ENCODE data around the gene GLYATL3.

Gene GLYATL3

DNA sequence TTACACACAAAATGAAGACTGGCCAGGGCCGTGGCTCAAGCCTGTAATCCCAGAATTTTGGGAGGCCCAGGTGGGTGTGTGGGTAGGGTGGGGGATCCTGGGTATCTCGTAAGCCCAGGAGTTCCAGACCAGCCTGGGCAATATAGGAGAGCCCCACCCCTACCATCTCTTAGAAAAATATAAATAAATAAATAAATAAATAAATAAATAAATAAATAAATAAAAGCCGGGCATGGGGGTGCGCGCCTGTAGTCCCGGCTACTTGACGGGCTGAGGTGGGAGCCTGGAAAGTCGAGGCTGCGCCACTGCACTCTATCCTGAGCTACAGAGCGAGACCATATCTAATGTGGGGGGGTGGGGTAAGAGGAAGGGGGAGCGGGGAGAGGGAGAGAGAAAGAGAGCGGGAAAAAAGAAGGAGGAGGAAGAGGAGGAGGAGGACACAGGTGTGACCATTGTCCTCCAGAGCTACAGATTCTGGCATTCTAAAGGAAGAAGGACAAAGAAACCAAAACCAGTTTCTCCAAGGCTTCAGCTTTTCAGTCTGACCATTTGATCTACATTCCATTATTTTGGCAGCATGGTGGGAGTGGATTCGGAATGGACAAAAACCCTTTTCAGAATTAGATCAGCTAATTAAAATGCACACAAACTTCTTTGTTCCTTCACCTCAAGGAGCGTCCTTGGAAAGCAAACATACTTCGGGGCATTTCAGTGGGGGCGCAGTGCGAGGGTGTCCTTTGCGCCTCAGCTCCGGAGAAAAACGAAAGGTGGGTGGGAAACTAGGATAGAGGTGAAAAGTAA lies 50.2 kb downstream of the GLYATL3 start:
- no peak for DNase-seq

DNA sequence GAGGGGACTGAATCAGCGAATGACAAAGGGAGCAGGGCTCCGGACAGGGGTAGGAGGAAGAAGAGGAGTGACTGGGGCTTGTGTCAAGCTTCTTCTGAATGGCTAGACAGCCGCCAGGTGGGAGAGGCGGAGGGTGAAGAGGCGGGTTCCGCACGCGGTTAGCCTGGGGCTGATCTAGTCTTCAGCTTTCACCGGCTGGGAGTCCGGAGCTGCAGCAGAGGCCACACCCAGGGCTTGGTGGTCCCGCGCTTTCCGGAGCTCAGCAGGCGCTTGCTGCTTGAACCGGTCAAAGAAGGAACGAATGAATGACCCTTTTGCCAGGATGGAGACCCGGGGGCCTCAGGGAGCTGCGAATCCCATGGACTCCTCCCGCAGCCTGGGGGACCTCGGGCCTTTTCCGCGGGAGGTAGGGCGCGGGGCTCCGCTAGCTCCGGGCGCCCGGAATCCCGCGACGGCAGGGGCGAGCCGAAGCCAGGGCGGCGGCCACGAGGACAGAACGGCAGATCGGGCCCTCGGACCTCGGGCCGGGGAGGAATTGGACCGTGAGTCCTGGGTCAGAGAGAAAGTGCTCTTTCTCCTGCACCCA lies 50.9 kb downstream of the GLYATL3 start, which contains the start of gene C6orf141:
C6orf141 (plus strand) TSS at position 177 of the 586 bp plus-strand sequence; CDS start at position 302, 125 bp downstream.
- no peak for DNase-seq

DNA sequence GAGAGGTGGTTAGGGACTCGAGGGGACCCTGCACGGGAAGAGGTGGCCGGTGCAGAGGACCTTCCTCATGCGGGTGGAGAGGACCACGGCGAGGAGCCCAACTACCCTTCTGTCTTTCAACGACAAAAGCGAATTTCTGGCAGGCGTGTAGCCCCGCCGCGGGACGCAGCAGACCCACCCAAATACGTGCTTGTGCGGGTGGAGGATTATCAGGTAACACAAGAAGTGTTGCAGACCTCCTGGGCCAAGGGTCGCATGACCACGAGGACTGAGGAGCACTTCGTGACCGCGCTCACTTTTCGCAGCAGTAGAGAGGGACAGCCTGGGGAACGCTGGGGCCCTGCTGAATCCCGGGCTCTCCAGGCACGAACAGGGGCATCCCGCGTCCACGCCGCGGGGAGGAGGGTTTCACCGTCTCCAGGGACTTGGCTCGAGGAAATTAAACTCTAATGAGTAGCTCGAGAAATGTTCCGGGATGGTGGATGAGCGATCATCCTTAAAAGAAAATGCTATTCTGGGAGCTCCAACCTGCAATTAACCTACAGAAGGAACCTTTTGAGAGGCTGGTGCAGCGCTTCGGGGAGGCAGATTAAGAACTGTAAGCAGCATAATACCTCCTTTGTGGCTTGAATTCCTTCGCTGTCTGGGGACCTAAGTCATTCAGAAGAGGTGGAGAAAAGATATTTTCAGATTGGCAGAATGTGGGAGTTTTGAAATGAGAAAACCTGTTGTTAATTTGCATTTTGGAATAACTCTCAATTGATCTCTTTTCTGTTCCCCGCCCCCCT lies 51.5 kb downstream of the GLYATL3 start:
- DNase-seq = no peak

DNA sequence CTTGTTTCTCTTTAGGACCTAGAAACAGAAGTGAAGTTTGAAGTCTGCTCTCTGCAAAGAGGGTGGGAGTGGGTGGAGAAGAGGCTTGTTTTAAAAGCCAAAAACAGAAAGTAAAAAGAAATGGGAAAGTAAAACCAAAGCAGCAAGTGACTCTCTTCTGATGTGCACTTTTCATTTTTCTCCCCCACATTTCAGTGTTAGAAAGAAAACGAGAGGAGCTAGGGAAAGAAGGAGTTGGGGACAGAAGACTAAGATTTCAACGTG lies 52.1 kb downstream of the GLYATL3 start:
- DNase-seq = no peak

DNA sequence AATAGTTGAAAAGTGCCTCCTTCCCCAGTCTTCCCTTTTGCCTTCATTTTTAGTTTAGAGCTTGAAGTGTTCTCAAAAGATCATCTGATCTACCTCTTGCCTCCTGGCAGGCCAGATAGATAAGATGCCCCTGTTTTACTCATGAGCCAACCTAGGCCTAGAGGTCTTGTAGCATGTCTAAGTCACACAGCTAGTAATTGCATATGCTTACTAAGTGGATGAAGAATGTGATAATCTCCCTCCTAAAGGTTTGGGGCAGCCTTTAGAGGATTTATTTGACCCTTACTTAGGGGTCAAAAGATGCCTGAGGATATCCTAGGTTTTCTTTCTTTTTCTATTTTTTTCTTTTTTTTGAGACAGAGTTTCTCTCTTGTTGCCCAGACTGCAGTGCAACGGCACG lies 52.9 kb downstream of the GLYATL3 start:
- DNase-seq = no peak

DNA sequence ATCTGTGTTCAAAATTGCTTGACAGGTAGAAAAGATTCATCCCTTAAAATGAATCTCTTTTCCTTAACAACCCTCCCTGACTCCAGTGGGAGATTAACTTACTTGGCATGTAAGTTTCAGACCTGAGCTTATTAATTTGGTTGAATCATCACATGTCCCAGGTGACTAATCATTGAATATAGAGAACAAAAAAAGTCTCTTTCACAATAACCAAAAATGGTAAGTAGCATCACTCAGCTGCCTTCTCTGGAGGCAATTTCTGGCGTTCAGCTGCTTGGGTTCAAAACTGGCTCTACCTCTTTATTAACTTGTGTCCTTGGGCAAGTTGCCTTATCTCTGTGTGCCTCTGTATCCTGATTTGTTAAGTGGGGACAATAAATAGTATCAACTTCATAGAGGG lies 53.7 kb downstream of the GLYATL3 start:
- DNase-seq = no peak

DNA sequence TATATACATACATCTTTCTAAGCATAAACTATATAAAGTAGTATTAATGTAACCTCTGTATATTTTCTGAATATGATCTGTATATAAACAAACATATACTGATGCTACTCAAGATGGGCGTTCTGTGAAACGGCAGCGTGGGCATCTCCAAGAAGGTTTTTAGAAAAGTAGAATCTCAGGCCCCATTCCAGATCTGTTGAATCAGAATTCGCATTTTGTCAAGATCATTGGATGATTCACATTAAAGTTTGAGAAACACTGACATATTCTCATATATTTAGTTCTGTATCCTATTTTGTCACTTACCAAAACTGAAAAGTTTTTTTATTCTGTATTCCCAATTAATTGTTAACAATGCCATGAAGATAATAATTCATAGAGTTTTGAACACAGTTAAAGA lies 56.2 kb downstream of the GLYATL3 start:
- no peak for DNase-seq

DNA sequence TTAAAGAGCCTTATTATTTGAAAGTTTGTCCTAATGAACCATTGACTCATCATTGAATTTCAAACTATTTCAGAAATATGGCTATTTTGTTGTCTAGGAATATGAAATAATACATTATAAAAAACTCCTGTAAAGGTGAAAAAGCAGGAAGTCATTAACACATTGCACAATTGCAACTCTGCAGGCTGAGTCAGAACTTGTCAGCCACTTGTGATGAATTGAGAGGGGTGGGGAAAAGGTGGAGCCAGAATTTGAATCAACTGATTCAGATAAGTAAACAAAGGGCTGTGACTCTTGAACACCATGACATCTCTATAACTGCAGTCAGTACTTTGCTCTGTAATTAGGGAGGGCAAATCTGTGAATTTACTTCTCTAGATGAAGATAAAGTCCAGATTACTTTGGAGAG lies 56.7 kb downstream of the GLYATL3 start:
- no peak for DNase-seq

DNA sequence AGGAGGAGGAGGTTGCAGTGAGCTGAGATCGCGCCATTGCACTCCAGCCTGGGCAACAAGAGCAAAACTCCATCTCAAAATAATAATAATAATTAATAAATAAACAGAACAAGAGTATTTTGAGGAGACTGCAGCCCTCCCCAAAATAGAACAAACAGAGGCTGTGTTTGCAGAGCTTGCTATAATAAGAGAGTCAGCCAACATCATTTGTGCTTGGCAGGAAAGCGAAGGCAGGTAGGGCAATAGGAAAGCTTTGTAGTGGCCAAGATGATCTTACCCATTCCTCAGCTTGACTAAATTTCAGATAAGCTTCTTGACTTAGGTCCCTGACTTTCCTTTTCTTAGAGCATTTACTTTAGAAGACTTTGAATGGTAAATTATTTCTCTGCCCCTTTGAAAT lies 57.5 kb downstream of the GLYATL3 start:
- no peak for DNase-seq

DNA sequence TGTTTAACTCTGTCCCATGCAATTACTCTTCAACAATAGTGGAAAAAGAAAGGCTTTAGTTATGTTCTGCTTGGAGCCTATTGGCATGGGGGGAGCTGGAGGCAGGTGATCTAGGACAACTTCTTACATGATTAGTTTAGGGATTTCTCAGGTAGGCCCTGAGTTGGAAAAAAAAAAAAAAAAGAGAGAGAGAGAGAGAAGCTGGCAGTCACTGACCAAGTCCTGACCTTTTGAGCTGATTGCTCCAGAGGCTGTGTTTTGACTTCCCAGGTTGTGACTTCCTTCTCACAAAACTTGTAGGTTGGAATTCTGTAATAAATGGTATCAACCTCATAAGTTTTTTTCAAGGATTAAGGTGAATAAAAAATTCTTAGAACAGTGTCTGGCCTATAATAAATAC lies 58.5 kb downstream of the GLYATL3 start:
- DNase-seq = no peak

DNA sequence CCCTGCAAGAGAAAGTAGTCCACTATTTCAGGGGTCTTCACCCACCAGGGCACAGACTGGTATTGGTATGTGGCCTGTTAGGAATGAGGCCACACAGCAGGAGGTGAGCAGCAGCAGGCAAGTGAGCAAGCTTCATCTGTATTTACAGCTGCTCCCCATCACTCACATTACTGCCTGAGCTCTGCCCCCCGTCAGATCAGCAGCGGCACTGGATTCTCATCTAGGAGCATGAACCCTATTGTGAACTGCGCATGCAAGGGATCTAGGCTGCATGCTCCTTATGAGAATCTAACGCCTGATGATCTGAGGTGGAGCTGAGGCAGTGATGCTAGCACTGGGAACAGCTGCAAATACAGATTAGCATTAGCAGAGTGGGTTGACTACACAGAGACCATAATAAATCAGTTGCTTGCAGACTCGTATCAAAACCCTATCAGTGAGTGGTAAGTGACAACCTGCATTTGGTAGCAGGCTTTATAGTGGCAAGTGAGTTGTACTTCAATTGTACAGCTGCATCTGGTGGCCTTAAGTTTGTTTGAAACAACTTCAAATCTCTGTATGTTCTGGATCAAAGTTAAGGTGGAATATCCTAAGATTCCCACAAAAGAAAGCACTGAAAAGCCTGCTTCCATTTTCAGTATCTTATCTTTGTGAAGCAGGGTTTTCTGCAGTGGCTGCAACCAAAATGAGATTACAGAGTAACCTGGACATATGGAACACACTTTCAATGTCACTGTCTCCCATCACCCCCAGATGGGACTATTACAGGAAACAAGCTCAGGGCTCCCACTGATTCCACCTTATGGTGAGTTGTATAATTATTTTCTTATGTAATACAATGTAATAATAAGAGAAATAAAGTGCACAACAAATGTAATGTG lies 63.5 kb downstream of the GLYATL3 start:
- DNase-seq = no peak

DNA sequence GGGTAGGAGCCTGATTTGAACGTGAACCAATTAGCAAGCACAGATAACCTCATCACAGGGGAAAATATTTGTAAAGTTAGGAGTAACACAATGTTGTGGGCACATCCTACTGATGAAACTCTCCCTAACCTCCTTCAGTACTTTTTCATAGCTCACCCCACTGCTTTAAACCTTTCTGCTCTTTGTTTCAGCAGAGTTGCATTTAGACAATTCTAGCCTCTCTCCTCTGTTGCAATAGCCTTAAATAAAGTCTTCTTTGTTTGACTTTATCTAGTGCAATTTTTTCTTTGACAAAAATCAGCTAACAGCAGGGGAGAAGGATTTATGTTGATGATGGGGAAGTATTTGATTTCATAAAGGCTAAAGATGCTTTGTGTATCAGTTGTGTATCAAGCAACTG lies 64.8 kb downstream of the GLYATL3 start:
- DNase-seq = no peak

DNA sequence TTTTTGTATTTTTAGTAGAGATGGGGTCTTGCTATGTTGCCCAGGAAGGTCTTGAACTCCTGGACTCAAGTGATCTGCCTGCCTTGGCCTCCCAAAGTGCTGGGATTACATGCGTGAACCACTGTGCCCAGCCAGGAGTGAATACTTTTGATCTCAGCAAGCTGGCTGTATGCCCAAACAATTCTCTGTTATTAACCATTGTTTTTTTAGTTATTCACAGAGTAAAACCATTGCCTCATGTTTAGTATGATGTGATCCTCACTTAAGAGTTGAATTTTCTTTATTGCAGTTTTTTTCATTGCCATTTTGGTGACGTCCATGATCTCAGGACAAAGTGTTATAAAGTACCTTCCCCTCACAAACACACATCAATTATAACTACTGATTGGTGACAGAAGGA lies 65.5 kb downstream of the GLYATL3 start:
- no peak for DNase-seq

DNA sequence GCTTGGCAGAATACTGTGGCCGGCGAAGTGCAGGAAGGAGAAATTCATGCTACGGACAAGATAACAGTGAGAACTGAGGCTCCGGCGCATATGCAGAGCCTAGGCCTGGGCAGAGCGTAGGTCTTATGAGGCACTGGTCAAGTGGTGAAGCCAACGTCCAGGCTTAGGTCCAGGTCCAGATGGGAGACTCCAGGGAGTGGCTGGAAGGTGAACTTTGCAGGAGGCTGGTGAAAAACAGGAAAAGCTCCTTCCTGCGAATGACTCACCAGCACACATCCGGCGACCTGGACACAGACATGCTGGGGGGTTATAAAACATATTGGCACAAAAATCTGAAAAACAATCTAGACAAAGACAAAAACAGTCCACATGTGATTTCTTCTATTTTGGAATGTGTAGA lies 66.1 kb downstream of the GLYATL3 start:
- no peak for DNase-seq

DNA sequence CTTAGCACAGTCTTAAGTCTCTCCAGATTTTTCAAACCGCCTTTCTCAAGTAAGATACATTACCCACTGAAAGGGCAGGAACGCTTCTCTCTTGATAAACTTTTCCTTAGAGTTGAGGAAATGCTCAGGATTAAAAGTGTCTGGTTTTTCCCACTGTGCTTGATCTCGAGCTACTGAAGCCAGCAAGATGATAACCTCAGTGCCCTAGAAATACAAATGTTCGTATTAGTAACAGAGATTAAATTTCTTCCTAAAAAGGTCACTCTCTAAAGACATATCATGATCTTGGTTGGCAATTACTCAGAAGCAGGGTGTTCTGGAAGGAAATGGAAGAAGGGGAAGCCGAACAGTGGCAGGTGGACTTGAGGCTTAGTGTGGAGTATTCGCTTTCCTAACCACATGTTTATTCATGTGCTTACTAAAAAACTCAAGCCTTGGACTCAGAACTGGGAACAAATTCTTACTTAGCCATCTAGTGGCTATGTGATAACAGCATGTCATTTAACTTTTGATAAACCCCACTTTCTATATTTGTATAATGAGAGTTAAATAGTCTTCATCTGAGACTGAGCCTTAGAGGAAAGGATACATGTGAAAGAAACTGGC lies 70.9 kb downstream of the GLYATL3 start:
- no peak for DNase-seq

DNA sequence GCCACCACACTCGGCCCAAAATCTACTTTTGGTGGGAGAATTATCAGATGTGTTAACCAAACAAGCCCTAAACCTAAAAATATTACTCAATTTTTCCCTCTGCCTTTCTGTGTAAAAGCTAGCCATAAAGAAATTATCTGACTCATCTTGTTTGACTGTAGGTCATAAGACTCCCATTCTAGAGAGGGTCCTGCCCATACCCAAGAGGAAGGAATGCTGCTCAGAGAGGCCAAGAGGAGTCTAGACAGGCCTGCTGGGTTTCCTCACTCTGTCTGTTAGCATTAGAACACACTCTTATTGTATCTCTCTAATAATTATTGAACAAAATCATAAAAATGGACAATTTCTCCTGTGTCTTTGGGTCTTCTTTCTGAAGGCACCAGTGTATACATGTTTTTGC lies 76.9 kb downstream of the GLYATL3 start:
- no peak for DNase-seq

All from activated effector memory CD4-positive, alpha-beta T cell treated with Interleukin-2 at 50 U/mL for 16 hours (primary cell).